ENCODE measurements around the gene NF1.

GRCh38 chr17:31105991-31106390 lies 11.2 kb downstream of the NF1 start:
- TF ChIP-seq CTCF (IDR thresholded peaks at IDR 0.05 in 8 of 11, conservative IDR thresholded peaks at IDR 0.05 in 3 of 11), result no peak
- no peak for TF ChIP-seq POLR2AphosphoS5 (IDR thresholded peaks at IDR 0.05)
